ENCODE measurements around the gene LDHB.

DNA sequence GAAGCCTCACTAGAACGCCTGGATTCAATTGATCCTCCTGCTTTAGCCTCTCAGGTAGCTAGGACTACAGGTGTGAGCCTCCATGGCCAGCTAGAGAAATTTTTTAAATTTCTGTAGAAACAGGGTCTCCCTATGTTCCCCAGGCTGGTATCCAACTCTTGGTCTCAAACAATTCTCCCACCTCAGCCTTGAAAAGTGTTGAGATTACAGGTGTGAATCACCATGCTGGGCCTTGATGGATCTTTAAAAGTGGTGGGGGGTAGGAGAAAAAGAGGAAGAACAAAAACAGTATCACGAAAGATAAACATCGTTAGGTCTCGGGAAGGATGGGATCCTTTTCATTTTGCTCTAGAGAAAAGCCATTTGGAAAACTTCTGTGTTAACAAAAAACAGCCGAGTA lies 57.4 kb downstream of the LDHB start:
- TF ChIP-seq, protein P1, sequence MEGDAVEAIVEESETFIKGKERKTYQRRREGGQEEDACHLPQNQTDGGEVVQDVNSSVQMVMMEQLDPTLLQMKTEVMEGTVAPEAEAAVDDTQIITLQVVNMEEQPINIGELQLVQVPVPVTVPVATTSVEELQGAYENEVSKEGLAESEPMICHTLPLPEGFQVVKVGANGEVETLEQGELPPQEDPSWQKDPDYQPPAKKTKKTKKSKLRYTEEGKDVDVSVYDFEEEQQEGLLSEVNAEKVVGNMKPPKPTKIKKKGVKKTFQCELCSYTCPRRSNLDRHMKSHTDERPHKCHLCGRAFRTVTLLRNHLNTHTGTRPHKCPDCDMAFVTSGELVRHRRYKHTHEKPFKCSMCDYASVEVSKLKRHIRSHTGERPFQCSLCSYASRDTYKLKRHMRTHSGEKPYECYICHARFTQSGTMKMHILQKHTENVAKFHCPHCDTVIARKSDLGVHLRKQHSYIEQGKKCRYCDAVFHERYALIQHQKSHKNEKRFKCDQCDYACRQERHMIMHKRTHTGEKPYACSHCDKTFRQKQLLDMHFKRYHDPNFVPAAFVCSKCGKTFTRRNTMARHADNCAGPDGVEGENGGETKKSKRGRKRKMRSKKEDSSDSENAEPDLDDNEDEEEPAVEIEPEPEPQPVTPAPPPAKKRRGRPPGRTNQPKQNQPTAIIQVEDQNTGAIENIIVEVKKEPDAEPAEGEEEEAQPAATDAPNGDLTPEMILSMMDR (IDR thresholded peaks at IDR 0.05) = no peak
- no peak for TF ChIP-seq EP300 (IDR thresholded peaks at IDR 0.05; ENCODE audit: borderline replicate concordance in 1 of 2, low read depth in 1 of 2, low read length in 1 of 2)
- no peak for TF ChIP-seq MXI1 (IDR thresholded peaks at IDR 0.05; ENCODE audit: low read depth, low read length)
- no peak for TF ChIP-seq TAF1 (IDR thresholded peaks at IDR 0.05; ENCODE audit: borderline replicate concordance, low read depth, low read length)
- TF ChIP-seq, protein P2, sequence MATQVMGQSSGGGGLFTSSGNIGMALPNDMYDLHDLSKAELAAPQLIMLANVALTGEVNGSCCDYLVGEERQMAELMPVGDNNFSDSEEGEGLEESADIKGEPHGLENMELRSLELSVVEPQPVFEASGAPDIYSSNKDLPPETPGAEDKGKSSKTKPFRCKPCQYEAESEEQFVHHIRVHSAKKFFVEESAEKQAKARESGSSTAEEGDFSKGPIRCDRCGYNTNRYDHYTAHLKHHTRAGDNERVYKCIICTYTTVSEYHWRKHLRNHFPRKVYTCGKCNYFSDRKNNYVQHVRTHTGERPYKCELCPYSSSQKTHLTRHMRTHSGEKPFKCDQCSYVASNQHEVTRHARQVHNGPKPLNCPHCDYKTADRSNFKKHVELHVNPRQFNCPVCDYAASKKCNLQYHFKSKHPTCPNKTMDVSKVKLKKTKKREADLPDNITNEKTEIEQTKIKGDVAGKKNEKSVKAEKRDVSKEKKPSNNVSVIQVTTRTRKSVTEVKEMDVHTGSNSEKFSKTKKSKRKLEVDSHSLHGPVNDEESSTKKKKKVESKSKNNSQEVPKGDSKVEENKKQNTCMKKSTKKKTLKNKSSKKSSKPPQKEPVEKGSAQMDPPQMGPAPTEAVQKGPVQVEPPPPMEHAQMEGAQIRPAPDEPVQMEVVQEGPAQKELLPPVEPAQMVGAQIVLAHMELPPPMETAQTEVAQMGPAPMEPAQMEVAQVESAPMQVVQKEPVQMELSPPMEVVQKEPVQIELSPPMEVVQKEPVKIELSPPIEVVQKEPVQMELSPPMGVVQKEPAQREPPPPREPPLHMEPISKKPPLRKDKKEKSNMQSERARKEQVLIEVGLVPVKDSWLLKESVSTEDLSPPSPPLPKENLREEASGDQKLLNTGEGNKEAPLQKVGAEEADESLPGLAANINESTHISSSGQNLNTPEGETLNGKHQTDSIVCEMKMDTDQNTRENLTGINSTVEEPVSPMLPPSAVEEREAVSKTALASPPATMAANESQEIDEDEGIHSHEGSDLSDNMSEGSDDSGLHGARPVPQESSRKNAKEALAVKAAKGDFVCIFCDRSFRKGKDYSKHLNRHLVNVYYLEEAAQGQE (IDR thresholded peaks at IDR 0.05; ENCODE audit: low read depth, low read length) = no peak
- TF ChIP-seq SMC3 (IDR thresholded peaks at IDR 0.05; ENCODE audit: low read depth, low read length) = no peak
- TF ChIP-seq TEAD4 (IDR thresholded peaks at IDR 0.05; ENCODE audit: borderline replicate concordance, insufficient read depth) = no peak
- TF ChIP-seq, protein P3, sequence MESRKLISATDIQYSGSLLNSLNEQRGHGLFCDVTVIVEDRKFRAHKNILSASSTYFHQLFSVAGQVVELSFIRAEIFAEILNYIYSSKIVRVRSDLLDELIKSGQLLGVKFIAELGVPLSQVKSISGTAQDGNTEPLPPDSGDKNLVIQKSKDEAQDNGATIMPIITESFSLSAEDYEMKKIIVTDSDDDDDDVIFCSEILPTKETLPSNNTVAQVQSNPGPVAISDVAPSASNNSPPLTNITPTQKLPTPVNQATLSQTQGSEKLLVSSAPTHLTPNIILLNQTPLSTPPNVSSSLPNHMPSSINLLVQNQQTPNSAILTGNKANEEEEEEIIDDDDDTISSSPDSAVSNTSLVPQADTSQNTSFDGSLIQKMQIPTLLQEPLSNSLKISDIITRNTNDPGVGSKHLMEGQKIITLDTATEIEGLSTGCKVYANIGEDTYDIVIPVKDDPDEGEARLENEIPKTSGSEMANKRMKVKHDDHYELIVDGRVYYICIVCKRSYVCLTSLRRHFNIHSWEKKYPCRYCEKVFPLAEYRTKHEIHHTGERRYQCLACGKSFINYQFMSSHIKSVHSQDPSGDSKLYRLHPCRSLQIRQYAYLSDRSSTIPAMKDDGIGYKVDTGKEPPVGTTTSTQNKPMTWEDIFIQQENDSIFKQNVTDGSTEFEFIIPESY (IDR thresholded peaks at IDR 0.05; ENCODE audit: borderline replicate concordance, low read depth) = no peak
- TF ChIP-seq FOXM1 (IDR thresholded peaks at IDR 0.05; ENCODE audit: low read depth) = no peak

Data from SK-N-SH (cell line).